ENCODE data around the gene SLC13A3.

DNA sequence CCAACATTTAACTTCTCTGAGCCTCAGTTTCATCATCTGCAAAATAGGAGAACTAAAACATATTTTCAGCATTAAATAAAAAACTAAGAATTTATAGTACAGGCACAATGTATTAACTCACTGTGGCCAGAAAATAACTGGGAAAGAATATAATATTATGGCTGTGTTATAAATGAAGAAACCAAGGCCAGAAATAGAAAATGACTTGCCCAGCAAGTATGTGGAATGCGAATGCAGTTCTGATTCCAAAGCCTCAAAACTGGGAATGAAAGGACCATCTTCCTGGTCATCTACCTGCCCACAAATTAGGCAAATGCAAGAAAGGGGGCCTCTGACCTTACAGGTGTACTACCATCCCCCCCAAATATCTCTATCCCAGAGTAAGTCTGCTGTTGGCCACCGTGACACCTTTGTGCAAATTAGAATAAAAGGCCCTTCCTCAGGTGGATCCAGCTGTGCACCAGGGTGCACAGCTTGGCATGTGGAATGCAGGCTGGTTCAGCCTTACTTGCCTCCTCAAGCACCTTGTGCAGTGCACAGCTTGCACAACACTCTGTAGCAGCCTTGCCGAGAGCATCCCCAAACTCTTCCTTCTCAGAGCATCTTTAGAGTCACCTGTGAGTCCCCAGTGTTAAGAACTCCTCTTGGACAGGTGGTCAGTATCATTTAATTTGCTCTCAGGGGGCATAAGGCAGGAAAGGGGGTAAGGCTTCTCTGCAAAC, 4.4 kb downstream of the SLC13A3 start:
- TF ChIP-seq, protein P1, sequence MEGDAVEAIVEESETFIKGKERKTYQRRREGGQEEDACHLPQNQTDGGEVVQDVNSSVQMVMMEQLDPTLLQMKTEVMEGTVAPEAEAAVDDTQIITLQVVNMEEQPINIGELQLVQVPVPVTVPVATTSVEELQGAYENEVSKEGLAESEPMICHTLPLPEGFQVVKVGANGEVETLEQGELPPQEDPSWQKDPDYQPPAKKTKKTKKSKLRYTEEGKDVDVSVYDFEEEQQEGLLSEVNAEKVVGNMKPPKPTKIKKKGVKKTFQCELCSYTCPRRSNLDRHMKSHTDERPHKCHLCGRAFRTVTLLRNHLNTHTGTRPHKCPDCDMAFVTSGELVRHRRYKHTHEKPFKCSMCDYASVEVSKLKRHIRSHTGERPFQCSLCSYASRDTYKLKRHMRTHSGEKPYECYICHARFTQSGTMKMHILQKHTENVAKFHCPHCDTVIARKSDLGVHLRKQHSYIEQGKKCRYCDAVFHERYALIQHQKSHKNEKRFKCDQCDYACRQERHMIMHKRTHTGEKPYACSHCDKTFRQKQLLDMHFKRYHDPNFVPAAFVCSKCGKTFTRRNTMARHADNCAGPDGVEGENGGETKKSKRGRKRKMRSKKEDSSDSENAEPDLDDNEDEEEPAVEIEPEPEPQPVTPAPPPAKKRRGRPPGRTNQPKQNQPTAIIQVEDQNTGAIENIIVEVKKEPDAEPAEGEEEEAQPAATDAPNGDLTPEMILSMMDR (conservative IDR thresholded peaks at IDR 0.05; ENCODE audit: low read depth, low read length): no peak
- no peak for TF ChIP-seq EZH2 (IDR thresholded peaks at IDR 0.05; ENCODE audit: borderline replicate concordance, low read depth, low read length, poor library complexity, severe bottlenecking)
